H9 (cell line): ENCODE data around the gene PITPNM1. TPM values are rescaled to one million over a fixed set of nuclear protein-coding genes. Genes with fewer than 3 reads are reported as not detected.

Experiments used
- DNase-seq: peaks from one replicate; pipeline ENCODE4 v3.0.0-alpha.2; 2017
- H2AFZ ChIP-seq: one replicate; pipeline ENCODE4 v1.6.1; 2013; ENCODE audit warnings: mild to moderate bottlenecking, low read length, control low read depth, moderate library complexity
- H2AK5ac ChIP-seq: 2 replicates; pipeline ENCODE4 v1.6.1; 2013; ENCODE audit warnings: low read length, control low read depth, mixed read lengths; ENCODE audit not compliant: insufficient read length
- H2BK120ac ChIP-seq: one replicate; pipeline ENCODE4 v1.6.1; 2013; ENCODE audit warnings: low read depth, mild to moderate bottlenecking, low read length, control low read depth, inconsistent platforms; ENCODE audit not compliant: poor library complexity, severe bottlenecking
- H2BK12ac ChIP-seq: 2 replicates; pipeline ENCODE4 v1.6.1; 2013; ENCODE audit warnings: low read length, control low read depth, mixed read lengths, low read depth; ENCODE audit not compliant: insufficient read length
- H2BK15ac ChIP-seq: 2 replicates; pipeline ENCODE4 v1.6.1; 2013; ENCODE audit warnings: low read depth, low read length, control low read depth
- H2BK20ac ChIP-seq: one replicate; pipeline ENCODE4 v1.6.1; 2013; ENCODE audit warnings: low read depth, mild to moderate bottlenecking, low read length, control low read depth, inconsistent platforms; ENCODE audit not compliant: poor library complexity, severe bottlenecking
- H2BK5ac ChIP-seq: 2 replicates; pipeline ENCODE4 v1.6.1; 2013; ENCODE audit warnings: low read length, control low read depth, mixed read lengths; ENCODE audit not compliant: insufficient read length
- H3K14ac ChIP-seq: 2 replicates; pipeline ENCODE4 v1.6.1; 2013; ENCODE audit warnings: low read length, control low read depth; ENCODE audit not compliant: insufficient read depth
- H3K18ac ChIP-seq: 2 replicates; pipeline ENCODE4 v1.6.1; 2013; ENCODE audit warnings: low read depth, mild to moderate bottlenecking, mixed read lengths, low read length, control low read depth; ENCODE audit not compliant: insufficient read length
- H3K23ac ChIP-seq: 2 replicates; pipeline ENCODE4 v1.6.1; 2013; ENCODE audit warnings: low read length, control low read depth, mixed read lengths, low read depth; ENCODE audit not compliant: insufficient read length
- H3K23me2 ChIP-seq: 2 replicates; pipeline ENCODE4 v1.6.1; 2013; ENCODE audit warnings: low read depth, mild to moderate bottlenecking, mixed read lengths, low read length, control low read depth; ENCODE audit not compliant: insufficient read length, poor library complexity, severe bottlenecking
- H3K27ac ChIP-seq: 2 replicates; pipeline ENCODE4 v1.5.1; 2013; ENCODE audit warnings: low read length, control low read depth, mixed read lengths, low read depth; ENCODE audit not compliant: insufficient read length
- H3K27me3 ChIP-seq: 2 replicates; pipeline ENCODE4 v1.6.1; 2013; ENCODE audit warnings: low read length, control low read depth, inconsistent platforms; ENCODE audit not compliant: insufficient read depth
- H3K4ac ChIP-seq: 2 replicates; pipeline ENCODE4 v1.6.1; 2013; ENCODE audit warnings: low read depth, mild to moderate bottlenecking, control low read depth, inconsistent platforms, low read length, moderate library complexity
- H3K4me1 ChIP-seq: 2 replicates; pipeline ENCODE4 v1.6.1; 2013; ENCODE audit warnings: low read length, control low read depth, inconsistent platforms; ENCODE audit not compliant: insufficient read depth
- H3K4me2 ChIP-seq: 2 replicates; pipeline ENCODE4 v1.6.1; 2013; ENCODE audit warnings: low read length, control low read depth, mixed read lengths; ENCODE audit not compliant: insufficient read length, insufficient read depth
- H3K56ac ChIP-seq: 2 replicates; pipeline ENCODE4 v1.6.1; 2013; ENCODE audit warnings: low read depth, mild to moderate bottlenecking, mixed read lengths, low read length, control low read depth; ENCODE audit not compliant: insufficient read length
- H3K79me1 ChIP-seq: 2 replicates; pipeline ENCODE4 v1.6.1; 2013; ENCODE audit warnings: low read depth, mild to moderate bottlenecking, moderate library complexity, low read length, control low read depth, inconsistent platforms; ENCODE audit not compliant: insufficient read depth, poor library complexity, severe bottlenecking
- H3K79me2 ChIP-seq: 2 replicates; pipeline ENCODE4 v1.6.1; 2013; ENCODE audit warnings: low read length, control low read depth, inconsistent platforms; ENCODE audit not compliant: insufficient read depth
- H3K9ac ChIP-seq: 2 replicates; pipeline ENCODE4 v1.6.1; 2013; ENCODE audit warnings: low read length, control low read depth, mixed read lengths; ENCODE audit not compliant: insufficient read length; ENCODE audit errors: extremely low read depth
- H3K9me3 ChIP-seq: one replicate; pipeline ENCODE4 v1.6.1; 2013; ENCODE audit warnings: low read depth, low read length, inconsistent platforms; ENCODE audit not compliant: control insufficient read depth
- H3T11ph ChIP-seq: one replicate; pipeline ENCODE4 v1.6.1; 2013; ENCODE audit warnings: mild to moderate bottlenecking, low read length, control low read depth, inconsistent platforms
- H4K20me1 ChIP-seq: one replicate; pipeline ENCODE4 v1.6.1; 2013; ENCODE audit not compliant: control insufficient read depth, insufficient read length, insufficient read depth
- H4K5ac ChIP-seq: 2 replicates; pipeline ENCODE4 v1.6.1; 2013; ENCODE audit warnings: low read depth, mild to moderate bottlenecking, mixed read lengths, low read length, control low read depth; ENCODE audit not compliant: insufficient read length
- H4K8ac ChIP-seq: replicated peaks from 2 replicates; pipeline ENCODE4 v1.6.1; 2013; ENCODE audit warnings: low read length, control low read depth, mixed read lengths, low read depth; ENCODE audit not compliant: insufficient read length
- H4K91ac ChIP-seq: 2 replicates; pipeline ENCODE4 v1.6.1; 2013; ENCODE audit warnings: low read depth, mild to moderate bottlenecking, moderate library complexity, mixed read lengths, low read length, control low read depth; ENCODE audit not compliant: insufficient read length
- H3K27ac Mint-ChIP-seq, 3 experiments: 2 replicates in 2 of 3; 3 replicates in 1 of 3; pipeline ENCODE4 v1.8.0; 2020 to 2021; ENCODE audit warnings: mixed read lengths in 3 of 3, mild to moderate bottlenecking in 1 of 3, moderate library complexity in 1 of 3
- H3K27me3 Mint-ChIP-seq: 2 replicates; pipeline ENCODE4 v1.8.0; 2021; ENCODE audit warnings: low read depth, mild to moderate bottlenecking, moderate library complexity, mixed read lengths
- H3K36me3 Mint-ChIP-seq, 3 experiments: 2 replicates in 2 of 3; 3 replicates in 1 of 3; pipeline ENCODE4 v1.8.0; 2020 to 2021; ENCODE audit warnings: low read depth in 3 of 3, mixed read lengths in 3 of 3; ENCODE audit not compliant: insufficient read depth in 1 of 3
- H3K4me1 Mint-ChIP-seq, 2 experiments: 2 replicates each; pipeline ENCODE4 v1.8.0; 2020; ENCODE audit warnings: mixed read lengths in 2 of 2
- H3K4me3 Mint-ChIP-seq, 2 experiments: 2 replicates in 1 of 2; 3 replicates in 1 of 2; pipeline ENCODE4 v1.8.0; 2020 to 2021; ENCODE audit warnings: mild to moderate bottlenecking in 2 of 2, mixed read lengths in 2 of 2, moderate library complexity in 1 of 2
- H3K9me3 Mint-ChIP-seq, 2 experiments: 2 replicates in 1 of 2; 3 replicates in 1 of 2; pipeline ENCODE4 v1.8.0; 2020; ENCODE audit warnings: mild to moderate bottlenecking in 2 of 2, mixed read lengths in 2 of 2, moderate library complexity in 1 of 2
- WGBS: extraction: QIAGEN DNeasy Blood & Tissue Kit; methylation state at CpG from one replicate; pipeline ENCODE4 v1.1.7; 2013; ENCODE audit warnings: missing lambda C conversion rate, low lambda C conversion rate, mixed read lengths; ENCODE audit not compliant: insufficient read length; ENCODE audit errors: extremely low coverage; 5-methylcytosine and 5-hydroxymethylcytosine counted together
- total RNA-seq: library from RNA; stranded (reverse); gene quantifications from 2 replicates; pipeline ENCODE4 v1.2.1, GENCODE V29; 2021
- TF ChIP-seq, protein P1 (sequence below): fragments of 200-600 bp; sonication (generic); conservative IDR thresholded peaks from 3 replicates; pipeline ENCODE4 v1.8.0; 2021; ENCODE audit warnings: antibody characterized with exemption, mild to moderate bottlenecking

PITPNM1 gene
- total RNA-seq, 1 experiment from 2014 or later: 43.5 TPM

DNA sequence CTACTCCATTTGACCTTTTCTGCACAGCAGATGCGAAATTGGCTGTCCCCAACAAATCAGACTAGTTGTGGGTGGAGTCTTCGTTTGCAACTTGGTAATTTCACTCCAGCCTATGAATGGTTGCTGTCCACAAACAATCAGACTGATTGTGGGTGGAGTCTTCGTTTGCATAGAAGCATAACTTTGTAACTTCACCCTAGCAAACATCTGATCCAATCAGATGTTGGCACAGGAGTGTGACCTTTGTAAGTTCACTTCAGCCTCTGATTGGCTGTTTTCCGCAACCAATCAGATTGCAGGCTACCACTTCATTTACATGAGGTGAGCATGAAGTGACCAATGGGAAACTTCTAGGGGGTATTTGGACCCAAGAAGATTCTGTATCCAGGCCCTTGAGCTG lies 34.4 kb upstream of the PITPNM1 start:
- WGBS: no CpG with 5 or more reads among the region's 4 CpGs

More for the DNA sequence above, 34.4 kb upstream of the PITPNM1 start:
- Mint-ChIP-seq H3K9me3 (peaks cover 16 to 20% of the 10 kb centered on the region in 2 experiments), H3K27ac (no peak overlapping the region), H3K36me3 (0 out of 7 replicates have a peak, but pooled peaks cover 0 to 1% (median 0%) of the 10 kb centered on the region in 3 experiments), H3K4me3 (no peak overlapping the region), H3K4me1 (peaks cover 4 to 6% of the 10 kb centered on the region in 2 experiments), H3K27me3 (peaks cover 10% of the 10 kb centered on the region)
- Histone ChIP-seq H3K9ac (no peak overlapping the region), H4K5ac (no peak overlapping the region), H2BK20ac (no peak overlapping the region), H3K56ac (no peak overlapping the region), H3K23ac (no peak overlapping the region), H3K23me2 (no peaks in the 10 kb centered on the region), H3K9me3 (peaks cover 3% of the 10 kb centered on the region), H3T11ph (no peak overlapping the region), H3K79me2 (no peaks in the 10 kb centered on the region), H3K79me1 (no peaks in the 10 kb centered on the region), H2BK15ac (no peak overlapping the region), H2BK5ac (no peak overlapping the region), H3K27me3 (no peaks in the 10 kb centered on the region), H2BK12ac (no peak overlapping the region), H4K8ac (no peak overlapping the region), H2BK120ac (no peak overlapping the region), H2AK5ac (no peak overlapping the region), H3K18ac (no peak overlapping the region), H4K91ac (no peak overlapping the region), H4K20me1 (no peaks in the 10 kb centered on the region), H3K4me1 (no peaks in the 10 kb centered on the region), H3K27ac (no peak overlapping the region), H3K4me2 (no peak overlapping the region), H3K14ac (no peak overlapping the region), H3K4ac (no peak overlapping the region), H2AFZ (no peak overlapping the region)
- TF ChIP-seq, protein P1, sequence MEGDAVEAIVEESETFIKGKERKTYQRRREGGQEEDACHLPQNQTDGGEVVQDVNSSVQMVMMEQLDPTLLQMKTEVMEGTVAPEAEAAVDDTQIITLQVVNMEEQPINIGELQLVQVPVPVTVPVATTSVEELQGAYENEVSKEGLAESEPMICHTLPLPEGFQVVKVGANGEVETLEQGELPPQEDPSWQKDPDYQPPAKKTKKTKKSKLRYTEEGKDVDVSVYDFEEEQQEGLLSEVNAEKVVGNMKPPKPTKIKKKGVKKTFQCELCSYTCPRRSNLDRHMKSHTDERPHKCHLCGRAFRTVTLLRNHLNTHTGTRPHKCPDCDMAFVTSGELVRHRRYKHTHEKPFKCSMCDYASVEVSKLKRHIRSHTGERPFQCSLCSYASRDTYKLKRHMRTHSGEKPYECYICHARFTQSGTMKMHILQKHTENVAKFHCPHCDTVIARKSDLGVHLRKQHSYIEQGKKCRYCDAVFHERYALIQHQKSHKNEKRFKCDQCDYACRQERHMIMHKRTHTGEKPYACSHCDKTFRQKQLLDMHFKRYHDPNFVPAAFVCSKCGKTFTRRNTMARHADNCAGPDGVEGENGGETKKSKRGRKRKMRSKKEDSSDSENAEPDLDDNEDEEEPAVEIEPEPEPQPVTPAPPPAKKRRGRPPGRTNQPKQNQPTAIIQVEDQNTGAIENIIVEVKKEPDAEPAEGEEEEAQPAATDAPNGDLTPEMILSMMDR: no peak
- no peak for DNase-seq
